Measurements from ENCODE around the gene ETV2.

The ETV2 gene

DNA sequence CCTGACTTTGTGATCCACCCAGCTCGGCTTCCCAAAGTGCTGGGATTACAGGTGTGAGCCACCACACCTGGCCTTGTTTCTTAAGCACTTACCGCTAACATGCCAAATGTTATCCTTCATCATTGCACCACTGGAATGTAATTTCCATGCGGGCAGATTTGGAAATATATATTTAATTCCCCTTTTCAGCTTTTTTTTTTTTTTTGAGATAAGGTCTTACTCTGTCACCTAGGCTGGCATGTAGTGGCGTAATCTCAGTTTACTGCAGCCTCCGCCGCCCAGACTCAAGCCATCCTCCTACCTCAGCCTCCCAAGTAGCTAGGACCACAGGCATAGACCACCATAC, 20.4 kb downstream of the ETV2 start:
- DNase-seq = no peak
- Histone ChIP-seq H3K36me3 (ENCODE audit: insufficient read depth, low read length) (peaks cover 32% of the 10 kb centered on the region), H2AFZ (ENCODE audit: low read depth, low read length) (no peak overlapping the region), H3K4me1 (ENCODE audit: insufficient read depth, low read length) (no peaks in the 10 kb centered on the region), H3K27ac (ENCODE audit: low read length) (no peak overlapping the region), H3K79me2 (ENCODE audit: insufficient read depth, low read length) (no peaks in the 10 kb centered on the region), H4K20me1 (ENCODE audit: insufficient read depth, low read length) (no peaks in the 10 kb centered on the region), H3K9ac (ENCODE audit: low read depth, low read length) (no peak overlapping the region), H3K27me3 (ENCODE audit: insufficient read depth, low read length, poor library complexity) (no peaks in the 10 kb centered on the region), H3K4me3 (ENCODE audit: low read depth in 1 of 2, low read length in 2 of 2) (no peak overlapping the region), H3K4me2 (ENCODE audit: insufficient read depth, low read length) (no peak overlapping the region), H3K9me3 (ENCODE audit: insufficient read depth, low read length, severe bottlenecking) (no peaks in the 10 kb centered on the region)
- ATAC-seq (ENCODE audit: insufficient read depth, low read depth) = no peak
- TF ChIP-seq, protein P1, sequence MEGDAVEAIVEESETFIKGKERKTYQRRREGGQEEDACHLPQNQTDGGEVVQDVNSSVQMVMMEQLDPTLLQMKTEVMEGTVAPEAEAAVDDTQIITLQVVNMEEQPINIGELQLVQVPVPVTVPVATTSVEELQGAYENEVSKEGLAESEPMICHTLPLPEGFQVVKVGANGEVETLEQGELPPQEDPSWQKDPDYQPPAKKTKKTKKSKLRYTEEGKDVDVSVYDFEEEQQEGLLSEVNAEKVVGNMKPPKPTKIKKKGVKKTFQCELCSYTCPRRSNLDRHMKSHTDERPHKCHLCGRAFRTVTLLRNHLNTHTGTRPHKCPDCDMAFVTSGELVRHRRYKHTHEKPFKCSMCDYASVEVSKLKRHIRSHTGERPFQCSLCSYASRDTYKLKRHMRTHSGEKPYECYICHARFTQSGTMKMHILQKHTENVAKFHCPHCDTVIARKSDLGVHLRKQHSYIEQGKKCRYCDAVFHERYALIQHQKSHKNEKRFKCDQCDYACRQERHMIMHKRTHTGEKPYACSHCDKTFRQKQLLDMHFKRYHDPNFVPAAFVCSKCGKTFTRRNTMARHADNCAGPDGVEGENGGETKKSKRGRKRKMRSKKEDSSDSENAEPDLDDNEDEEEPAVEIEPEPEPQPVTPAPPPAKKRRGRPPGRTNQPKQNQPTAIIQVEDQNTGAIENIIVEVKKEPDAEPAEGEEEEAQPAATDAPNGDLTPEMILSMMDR (IDR thresholded peaks at IDR 0.05; ENCODE audit: borderline replicate concordance, extremely low read depth, low read length, poor library complexity, severe bottlenecking) = no peak
- no peak for TF ChIP-seq EZH2 (IDR thresholded peaks at IDR 0.05; ENCODE audit: borderline replicate concordance, low read depth, low read length, severe bottlenecking)

DNA sequence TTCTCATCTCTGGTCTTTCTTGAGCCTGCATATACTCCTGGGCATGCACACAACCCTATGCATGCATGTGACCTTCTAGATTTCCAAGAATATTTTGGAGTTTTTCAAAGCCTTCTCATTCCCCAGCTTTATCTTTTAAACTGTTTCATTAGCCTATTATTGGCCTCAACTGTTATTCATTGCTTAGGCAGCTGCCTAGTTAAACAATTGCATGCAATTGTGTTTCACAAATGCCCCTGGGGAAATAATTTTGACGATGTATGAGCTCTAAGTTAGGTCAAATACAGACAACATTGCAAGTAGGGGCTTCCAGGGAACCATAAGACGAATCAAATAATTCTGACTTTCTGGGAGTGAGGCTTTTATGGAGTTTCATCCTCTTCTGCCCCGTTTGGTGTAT, 22.4 kb downstream of the ETV2 start:
- H2AFZ ChIP-seq (ENCODE audit: low read depth, low read length) = no peak overlapping the region
- no peak overlapping the region for H3K4me2 ChIP-seq (ENCODE audit: insufficient read depth, low read length)
- DNase-seq = no peak
- H4K20me1 ChIP-seq (ENCODE audit: insufficient read depth, low read length) = no peaks in the 10 kb centered on the region
- H3K9me3 ChIP-seq (ENCODE audit: insufficient read depth, low read length, severe bottlenecking) = no peaks in the 10 kb centered on the region
- peaks cover 16% of the 10 kb centered on the region; the same call in 1 of the 2 replicates for H3K36me3 ChIP-seq (ENCODE audit: insufficient read depth, low read length)
- TF ChIP-seq EZH2 (IDR thresholded peaks at IDR 0.05; ENCODE audit: borderline replicate concordance, low read depth, low read length, severe bottlenecking) = no peak
- TF ChIP-seq, protein P1 (IDR thresholded peaks at IDR 0.05; ENCODE audit: borderline replicate concordance, extremely low read depth, low read length, poor library complexity, severe bottlenecking) = no peak
- no peaks in the 10 kb centered on the region for H3K27me3 ChIP-seq (ENCODE audit: insufficient read depth, low read length, poor library complexity)
- no peak for ATAC-seq (ENCODE audit: insufficient read depth, low read depth)
- no peaks in the 10 kb centered on the region for H3K79me2 ChIP-seq (ENCODE audit: insufficient read depth, low read length)
- no peak overlapping the region for H3K27ac ChIP-seq (ENCODE audit: low read length)
- no peak overlapping the region for H3K4me3 ChIP-seq (ENCODE audit: low read depth in 1 of 2, low read length in 2 of 2)
- H3K4me1 ChIP-seq (ENCODE audit: insufficient read depth, low read length) = no peaks in the 10 kb centered on the region
- no peak overlapping the region for H3K9ac ChIP-seq (ENCODE audit: low read depth, low read length)

DNA sequence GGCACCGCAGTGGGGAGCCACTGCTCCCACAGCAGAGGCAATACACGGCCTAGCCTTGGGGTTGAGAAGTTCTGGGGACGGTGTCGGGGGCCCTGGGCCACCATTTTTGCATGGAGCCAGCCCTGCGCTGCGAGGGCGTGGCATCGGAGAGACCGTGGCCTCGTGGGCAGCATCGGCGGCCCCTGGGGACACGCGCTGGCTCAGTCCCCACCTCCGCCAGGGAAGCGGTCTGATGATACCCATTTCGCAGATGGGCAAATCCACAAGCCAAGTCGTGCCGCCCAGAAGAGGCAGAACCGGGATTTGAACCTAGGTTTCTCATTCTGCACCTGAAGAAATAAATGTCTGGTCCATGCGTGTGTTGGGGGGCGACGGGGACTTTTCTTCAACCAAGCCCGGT, 23.6 kb downstream of the ETV2 start:
- DNase-seq = no peak
- H3K36me3 ChIP-seq (ENCODE audit: insufficient read depth, low read length) = peaks cover 9% of the 10 kb centered on the region; the same call in 1 of the 2 replicates
- H3K9ac ChIP-seq (ENCODE audit: low read depth, low read length) = no peak overlapping the region
- ATAC-seq (ENCODE audit: insufficient read depth, low read depth) = no peak
- TF ChIP-seq, protein P1 (IDR thresholded peaks at IDR 0.05; ENCODE audit: borderline replicate concordance, extremely low read depth, low read length, poor library complexity, severe bottlenecking) = no peak
- no peak for TF ChIP-seq EZH2 (IDR thresholded peaks at IDR 0.05; ENCODE audit: borderline replicate concordance, low read depth, low read length, severe bottlenecking)
- H3K9me3 ChIP-seq (ENCODE audit: insufficient read depth, low read length, severe bottlenecking) = no peaks in the 10 kb centered on the region
- H3K4me3 ChIP-seq (ENCODE audit: low read depth in 1 of 2, low read length in 2 of 2) = no peak overlapping the region
- no peaks in the 10 kb centered on the region for H3K79me2 ChIP-seq (ENCODE audit: insufficient read depth, low read length)
- H3K27ac ChIP-seq (ENCODE audit: low read length) = no peak overlapping the region
- no peaks in the 10 kb centered on the region for H3K4me1 ChIP-seq (ENCODE audit: insufficient read depth, low read length)
- H3K27me3 ChIP-seq (ENCODE audit: insufficient read depth, low read length, poor library complexity) = no peaks in the 10 kb centered on the region
- no peak overlapping the region for H2AFZ ChIP-seq (ENCODE audit: low read depth, low read length)
- H4K20me1 ChIP-seq (ENCODE audit: insufficient read depth, low read length) = 0 out of 2 replicates have a peak, but pooled peaks cover 4% of the 10 kb centered on the region
- H3K4me2 ChIP-seq (ENCODE audit: insufficient read depth, low read length) = no peak overlapping the region

DNA sequence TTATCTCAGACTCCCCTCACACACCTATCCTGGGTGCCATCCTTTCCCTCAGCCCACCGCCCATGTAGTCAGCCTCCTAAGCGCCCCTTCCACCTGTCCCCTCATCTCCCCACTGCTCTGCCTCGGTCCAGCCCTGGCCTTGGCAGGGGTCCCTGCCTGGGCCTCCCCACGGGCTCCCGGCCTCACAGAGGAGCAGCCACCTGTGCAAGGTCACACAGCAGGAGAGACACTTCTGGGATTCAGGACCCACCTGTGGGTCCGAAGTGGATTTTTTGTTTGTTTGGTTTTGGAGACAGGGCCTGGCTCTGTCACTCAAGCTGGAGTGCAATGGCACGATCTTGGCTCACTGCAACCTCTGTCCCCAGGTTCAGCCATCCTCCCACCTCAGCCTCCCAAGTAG, 24.1 kb downstream of the ETV2 start:
- no peaks in the 10 kb centered on the region for H3K9me3 ChIP-seq (ENCODE audit: insufficient read depth, low read length, severe bottlenecking)
- DNase-seq = no peak
- H3K4me3 ChIP-seq (ENCODE audit: low read depth in 1 of 2, low read length in 2 of 2) = no peak overlapping the region

More for the DNA sequence above, 24.1 kb downstream of the ETV2 start:
- Histone ChIP-seq H3K27me3 (ENCODE audit: insufficient read depth, low read length, poor library complexity) (no peaks in the 10 kb centered on the region), H3K36me3 (ENCODE audit: insufficient read depth, low read length) (peaks cover 9% of the 10 kb centered on the region; the same call in 1 of the 2 replicates), H3K9ac (ENCODE audit: low read depth, low read length) (no peak overlapping the region), H3K27ac (ENCODE audit: low read length) (no peak overlapping the region), H2AFZ (ENCODE audit: low read depth, low read length) (no peak overlapping the region), H4K20me1 (ENCODE audit: insufficient read depth, low read length) (0 out of 2 replicates have a peak, but pooled peaks cover 4% of the 10 kb centered on the region), H3K4me1 (ENCODE audit: insufficient read depth, low read length) (no peaks in the 10 kb centered on the region), H3K4me2 (ENCODE audit: insufficient read depth, low read length) (no peak overlapping the region), H3K79me2 (ENCODE audit: insufficient read depth, low read length) (no peaks in the 10 kb centered on the region)
- no peak for TF ChIP-seq EZH2 (IDR thresholded peaks at IDR 0.05; ENCODE audit: borderline replicate concordance, low read depth, low read length, severe bottlenecking)
- TF ChIP-seq, protein P1 (IDR thresholded peaks at IDR 0.05; ENCODE audit: borderline replicate concordance, extremely low read depth, low read length, poor library complexity, severe bottlenecking) = no peak
- ATAC-seq (ENCODE audit: insufficient read depth, low read depth) = no peak
